HPDE6-E6E7 (cell line): Measurements from ENCODE around the gene P2RY2.
"Not testable (repeated sequence)": the region's sequence is repeated elsewhere in the genome, so short reads cannot be mapped to it uniquely, and the experiment has no call there.

Source experiments
- DNase-seq: peaks from one replicate; pipeline ENCODE4 v3.0.0; 2011; ENCODE audit warnings: missing footprints; ENCODE audit errors: extremely low spot score

The P2RY2 gene

DNA sequence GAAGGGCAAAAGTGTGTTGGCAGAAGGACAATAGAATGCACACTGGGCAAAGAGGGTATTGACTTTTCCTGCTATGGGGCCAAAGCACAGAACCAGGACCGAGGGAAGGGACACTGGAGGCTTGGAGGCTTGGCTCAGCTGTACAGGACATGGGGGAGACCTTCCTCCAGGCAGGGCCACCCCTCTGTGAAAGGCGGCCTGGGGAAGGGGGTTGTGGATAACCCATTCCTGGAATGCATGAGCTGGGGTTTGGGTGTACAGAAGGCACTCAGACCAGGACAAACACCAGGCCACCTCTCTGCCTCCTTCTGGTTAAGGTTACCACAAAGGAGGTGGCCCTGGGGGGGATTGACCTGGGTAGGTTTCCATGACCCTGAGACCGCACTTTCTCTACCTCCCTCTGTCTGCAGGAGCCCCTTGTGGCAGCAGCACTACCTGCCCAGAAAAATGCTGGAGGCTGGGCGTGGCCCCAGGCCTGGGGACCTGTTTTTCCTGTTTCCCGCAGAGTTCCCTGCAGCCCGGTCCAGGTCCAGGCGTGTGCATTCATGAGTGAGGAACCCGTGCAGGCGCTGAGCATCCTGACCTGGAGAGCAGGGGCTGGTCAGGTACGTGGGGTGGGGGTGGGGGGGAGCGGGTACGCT lies 9.6 kb downstream of the P2RY2 start:
- DNase-seq = peak; percentile 93

DNA sequence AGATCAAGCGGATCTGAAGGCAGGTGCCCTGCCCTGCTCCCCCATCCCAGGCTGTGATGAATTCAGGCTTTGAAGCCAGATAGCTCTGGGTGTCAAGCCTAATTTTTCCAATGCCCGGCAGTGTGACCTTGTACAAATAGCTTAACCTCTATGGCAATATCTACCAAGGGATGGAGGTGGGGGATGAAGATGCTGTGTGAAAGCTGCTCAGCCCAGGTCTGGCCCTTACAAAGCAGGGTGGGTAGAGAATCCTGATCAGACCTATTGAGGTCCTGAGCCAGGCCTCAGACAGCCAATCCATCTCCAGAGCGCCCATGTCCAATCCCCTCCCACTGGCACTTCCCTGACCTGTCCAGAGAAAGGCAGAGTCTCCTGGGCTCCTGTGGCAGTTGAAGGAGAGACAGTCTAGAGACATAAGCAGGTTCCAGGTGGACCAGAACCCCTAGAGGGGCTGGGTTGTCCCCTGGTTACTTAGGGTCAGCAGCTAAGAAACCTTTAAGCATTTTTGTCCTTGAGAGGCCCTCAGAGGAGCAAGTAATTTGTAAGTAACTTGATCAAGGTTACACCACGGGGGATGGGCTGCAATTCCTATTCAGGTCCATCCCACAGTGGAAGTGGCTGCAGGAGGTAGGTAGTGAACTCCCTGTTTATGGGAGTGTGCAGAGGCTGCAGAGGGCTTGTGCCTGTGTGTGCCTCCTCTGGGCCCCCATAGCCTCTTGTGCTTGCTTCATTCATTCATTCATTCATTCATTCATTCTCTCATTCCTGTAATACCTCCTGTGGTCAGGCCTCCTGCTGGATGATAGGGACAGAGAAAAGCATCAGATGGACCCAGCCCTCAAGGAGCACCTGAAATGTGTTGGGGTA lies 10.4 kb downstream of the P2RY2 start:
- DNase-seq = no peak

DNA sequence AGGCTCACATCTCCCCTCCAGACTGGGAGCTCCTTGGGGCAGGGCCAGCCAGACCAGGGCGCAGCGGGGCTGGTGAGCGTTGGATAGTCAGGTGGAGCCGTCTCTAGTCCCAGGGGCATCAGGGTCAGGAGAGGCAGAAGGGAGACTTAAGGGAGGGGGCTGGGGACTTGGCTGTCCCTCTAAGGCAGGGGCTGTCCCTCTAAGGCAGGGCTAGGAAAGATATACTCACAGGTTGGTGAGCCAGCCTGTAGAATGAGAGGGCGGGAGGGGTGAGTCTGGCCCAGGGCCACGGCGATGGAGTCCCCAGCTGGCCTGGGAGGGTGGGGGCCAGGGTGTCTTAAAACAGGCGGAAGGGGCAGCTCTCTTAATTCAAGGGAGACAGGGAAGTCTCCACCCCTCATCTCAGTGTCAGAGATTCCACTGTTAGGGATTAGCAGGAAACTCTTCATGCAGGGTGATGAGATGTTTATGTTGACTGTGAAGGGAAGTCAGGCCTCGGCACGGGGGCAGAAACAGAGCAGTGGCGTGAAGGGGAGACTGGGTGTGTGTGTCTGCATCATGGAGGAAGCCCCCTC lies 11.3 kb downstream of the P2RY2 start:
- DNase-seq = no peak

DNA sequence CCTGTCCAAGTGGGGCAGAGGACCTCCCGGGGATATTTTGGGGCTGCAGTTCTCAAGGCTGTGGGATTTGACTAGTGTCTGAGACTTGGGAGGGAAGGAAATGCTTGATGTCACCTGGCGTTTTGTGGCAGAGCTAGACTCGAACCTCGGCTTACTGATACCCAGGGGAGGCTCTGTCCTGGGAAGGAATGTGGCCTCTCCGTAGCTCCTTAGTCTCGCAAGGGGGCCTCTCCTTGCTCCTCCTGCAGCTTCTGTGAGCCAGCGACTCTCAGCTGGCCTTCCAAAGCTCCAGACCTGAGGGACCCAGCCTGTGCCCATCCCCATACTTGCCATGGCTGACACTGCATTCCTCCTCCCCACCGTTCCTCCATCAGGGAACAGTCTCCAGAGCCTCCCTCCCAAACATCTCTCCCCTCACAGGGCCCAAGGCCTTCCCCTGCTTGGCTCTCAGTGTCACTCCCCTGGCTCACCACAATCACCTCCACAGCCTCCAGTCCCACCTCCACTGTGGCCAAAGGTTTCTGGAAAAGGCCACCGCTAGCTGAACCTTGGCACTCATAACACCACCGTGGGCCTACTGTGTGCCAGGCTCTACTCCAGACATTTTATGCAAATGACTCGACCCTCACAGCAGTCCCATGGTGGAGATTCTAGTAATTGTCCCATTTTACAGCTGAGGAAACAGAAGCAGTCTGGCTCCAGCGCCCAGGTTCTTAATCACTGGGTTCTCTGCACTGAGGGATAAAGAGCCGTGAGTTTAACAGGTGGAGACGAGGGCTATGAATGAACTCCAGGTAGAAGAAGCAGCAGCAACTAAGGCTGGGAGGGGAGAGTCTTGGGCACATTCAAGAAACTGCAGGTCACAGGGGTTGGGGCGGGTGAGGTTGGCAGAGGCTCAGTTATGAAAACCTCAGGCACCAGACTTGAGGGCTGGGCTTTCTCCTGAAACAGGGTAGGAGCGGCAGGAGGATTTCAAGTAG lies 12.1 kb downstream of the P2RY2 start:
- DNase-seq = no peak

DNA sequence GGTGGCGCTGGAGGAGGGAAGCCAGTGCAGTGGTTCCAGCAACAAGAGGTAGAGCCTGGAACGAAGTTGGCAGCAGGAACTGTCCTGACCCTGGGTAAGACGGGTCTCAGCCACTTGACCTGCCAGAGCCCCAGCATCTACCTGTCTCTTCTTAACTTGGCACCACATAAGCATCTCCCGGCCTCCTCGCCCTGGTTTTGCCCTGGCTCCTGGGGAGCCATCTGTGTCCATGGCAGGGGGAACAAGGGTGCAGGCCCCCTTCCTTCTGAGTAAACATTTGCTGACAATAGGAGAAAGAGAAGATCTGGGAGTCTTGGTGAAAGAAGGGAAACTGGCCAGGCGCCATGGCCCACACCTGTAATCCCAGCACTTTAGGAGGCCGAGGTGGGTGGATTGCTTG lies 12.8 kb downstream of the P2RY2 start:
- no peak for DNase-seq

DNA sequence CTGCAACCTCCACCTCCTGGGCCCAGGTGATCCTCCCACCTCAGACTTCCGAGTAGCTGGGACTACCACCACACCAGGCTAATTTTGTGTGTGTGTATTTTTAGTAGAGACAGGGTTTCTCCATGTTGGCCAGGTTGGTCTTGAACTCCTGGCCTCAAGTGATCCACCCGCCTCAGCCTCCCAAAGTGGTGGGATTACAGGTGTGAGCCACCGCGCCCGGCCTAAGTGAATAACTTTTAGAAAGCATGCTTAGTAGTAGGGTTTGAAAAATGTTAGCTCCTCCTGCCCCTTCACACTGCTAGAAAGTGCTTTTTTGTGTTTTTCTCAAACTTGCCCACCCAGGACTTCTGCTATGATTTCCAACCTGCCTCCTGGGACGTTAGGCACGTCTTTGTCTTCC lies 14.4 kb downstream of the P2RY2 start:
- DNase-seq = not testable (repeated sequence)

DNA sequence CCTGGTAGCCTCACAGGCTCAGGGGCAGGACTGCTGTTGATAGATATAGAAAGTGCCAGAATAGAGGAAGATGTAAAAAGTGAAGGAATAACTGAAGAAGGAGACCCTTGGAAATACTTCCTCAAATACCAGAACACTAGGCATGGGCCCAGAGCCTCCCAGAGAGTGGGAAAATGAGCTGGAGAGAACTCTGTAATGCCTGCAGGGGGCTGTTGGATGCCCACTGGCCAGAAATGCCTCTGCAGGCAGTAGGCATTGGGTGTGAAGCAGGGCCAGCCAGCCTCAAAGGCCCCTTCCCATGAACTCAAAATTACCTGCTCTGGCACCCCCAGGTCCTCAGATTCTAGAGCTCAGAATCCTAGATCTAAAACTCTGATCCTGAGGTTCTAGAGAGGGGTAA lies 15.1 kb downstream of the P2RY2 start:
- DNase-seq = no peak

DNA sequence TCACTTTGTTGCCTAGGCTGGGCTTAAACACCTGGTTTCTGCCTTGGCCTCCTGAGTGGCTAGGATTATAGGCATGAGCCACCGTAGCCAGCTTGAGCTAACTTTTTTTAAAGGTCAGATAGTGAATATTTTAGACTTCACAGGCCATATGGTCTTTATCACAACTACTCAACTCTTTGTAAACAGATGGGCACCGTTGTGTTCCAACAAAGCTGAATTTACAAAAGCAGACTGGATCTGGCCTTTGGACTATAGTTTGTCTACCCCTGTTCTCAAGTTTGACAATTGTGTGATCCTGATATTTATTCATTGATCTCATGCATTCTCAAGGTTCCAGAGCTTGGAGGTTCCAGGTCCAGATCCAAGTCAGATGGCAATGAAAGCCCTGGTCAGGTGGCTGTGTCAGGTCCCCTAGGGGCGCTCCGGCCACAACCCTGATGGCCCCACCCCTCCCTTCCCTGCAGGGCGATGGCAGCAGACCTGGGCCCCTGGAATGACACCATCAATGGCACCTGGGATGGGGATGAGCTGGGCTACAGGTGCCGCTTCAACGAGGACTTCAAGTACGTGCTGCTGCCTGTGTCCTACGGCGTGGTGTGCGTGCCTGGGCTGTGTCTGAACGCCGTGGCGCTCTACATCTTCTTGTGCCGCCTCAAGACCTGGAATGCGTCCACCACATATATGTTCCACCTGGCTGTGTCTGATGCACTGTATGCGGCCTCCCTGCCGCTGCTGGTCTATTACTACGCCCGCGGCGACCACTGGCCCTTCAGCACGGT lies 15.8 kb downstream of the P2RY2 start:
- no peak for DNase-seq

DNA sequence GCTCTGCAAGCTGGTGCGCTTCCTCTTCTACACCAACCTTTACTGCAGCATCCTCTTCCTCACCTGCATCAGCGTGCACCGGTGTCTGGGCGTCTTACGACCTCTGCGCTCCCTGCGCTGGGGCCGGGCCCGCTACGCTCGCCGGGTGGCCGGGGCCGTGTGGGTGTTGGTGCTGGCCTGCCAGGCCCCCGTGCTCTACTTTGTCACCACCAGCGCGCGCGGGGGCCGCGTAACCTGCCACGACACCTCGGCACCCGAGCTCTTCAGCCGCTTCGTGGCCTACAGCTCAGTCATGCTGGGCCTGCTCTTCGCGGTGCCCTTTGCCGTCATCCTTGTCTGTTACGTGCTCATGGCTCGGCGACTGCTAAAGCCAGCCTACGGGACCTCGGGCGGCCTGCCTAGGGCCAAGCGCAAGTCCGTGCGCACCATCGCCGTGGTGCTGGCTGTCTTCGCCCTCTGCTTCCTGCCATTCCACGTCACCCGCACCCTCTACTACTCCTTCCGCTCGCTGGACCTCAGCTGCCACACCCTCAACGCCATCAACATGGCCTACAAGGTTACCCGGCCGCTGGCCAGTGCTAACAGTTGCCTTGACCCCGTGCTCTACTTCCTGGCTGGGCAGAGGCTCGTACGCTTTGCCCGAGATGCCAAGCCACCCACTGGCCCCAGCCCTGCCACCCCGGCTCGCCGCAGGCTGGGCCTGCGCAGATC lies 16.5 kb downstream of the P2RY2 start:
- DNase-seq = no peak

DNA sequence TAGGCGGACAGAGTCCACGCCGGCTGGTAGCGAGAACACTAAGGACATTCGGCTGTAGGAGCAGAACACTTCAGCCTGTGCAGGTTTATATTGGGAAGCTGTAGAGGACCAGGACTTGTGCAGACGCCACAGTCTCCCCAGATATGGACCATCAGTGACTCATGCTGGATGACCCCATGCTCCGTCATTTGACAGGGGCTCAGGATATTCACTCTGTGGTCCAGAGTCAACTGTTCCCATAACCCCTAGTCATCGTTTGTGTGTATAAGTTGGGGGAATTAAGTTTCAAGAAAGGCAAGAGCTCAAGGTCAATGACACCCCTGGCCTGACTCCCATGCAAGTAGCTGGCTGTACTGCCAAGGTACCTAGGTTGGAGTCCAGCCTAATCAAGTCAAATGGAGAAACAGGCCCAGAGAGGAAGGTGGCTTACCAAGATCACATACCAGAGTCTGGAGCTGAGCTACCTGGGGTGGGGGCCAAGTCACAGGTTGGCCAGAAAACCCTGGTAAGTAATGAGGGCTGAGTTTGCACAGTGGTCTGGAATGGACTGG lies 17.2 kb downstream of the P2RY2 start:
- no peak for DNase-seq

DNA sequence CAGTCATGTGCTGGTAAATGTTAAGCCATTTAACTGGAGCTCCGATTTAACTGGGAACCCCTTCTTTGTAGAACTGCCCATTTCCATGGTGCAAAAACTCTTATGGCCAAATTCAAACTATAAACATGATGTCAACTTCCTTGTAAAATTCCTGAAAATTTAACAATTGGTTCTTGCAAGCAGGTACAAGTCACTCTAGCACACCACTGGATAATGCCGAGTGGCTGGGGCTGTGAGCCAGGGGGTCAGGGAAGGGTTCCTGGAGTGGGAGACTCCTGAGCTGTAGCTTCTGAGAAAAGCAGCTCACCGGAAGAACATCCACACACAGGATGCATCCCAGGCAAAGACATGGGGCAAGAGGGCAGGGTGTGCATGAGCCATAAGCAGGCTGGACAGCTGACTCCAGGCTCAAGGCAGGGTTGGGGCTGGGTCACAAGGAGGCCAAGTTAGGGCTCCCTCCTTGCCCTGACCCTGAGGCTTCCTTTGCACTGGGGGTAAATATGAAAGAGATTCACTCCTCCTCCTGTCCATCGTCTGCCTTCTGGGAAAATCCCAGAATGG lies 18.2 kb downstream of the P2RY2 start:
- DNase-seq = no peak

DNA sequence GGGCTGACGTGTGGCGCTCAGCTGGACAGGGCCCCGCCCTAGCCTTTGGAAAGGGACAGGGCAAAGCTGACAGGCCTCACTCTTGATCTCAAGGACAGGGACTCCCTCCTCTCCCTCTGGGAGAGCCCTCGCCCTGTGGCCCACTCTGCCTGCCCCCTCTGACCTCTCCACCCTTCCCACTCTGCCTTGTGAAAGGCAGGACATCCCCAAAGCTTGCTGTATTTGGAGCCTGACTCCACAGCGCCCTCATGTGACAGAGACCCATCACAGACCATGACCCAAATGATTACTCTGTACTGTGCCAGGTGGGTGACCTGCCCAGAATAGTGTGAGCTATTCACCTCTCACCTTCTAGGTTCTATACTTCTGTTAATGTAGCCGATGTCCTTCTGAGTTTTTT lies 18.8 kb downstream of the P2RY2 start:
- DNase-seq = peak; percentile 51

DNA sequence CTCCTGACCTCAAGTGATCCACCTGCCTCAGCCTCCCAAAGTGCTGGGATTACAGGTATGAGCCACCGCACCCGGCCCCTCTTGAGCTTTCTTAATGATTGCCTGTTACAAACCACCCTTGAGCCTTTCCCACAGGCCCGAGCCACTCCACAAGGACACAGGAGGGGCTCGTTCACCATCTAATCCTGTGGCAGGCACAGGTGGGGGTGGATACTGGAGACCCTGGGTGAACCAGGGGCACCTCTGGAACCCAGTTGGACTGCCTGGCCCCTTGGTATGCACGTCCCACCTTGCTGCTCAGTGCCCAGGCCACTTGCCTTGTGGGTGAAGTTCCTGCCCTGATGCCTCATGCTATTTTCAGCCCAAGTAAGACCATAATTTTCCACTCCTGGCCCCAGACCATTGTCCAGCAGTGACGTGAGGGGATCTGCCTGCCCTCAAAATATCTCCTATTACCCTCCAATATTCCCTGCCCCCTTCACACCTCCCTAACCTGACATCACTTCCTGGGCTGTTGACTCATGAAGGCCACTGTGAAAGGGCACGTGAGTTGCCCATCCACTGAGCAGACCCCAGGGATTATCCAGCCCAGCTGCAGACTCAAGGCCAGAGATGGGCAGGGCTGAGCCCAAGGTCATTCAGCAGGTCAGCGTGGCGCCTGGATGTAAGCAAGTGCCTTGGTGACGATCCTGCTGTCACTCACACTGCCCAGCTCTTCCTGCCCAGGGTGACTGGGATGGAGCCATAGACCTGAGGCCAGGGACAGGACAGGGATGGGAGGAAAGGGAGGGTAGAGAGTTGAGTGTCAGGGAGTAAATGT lies 19.6 kb downstream of the P2RY2 start:
- no peak for DNase-seq

DNA sequence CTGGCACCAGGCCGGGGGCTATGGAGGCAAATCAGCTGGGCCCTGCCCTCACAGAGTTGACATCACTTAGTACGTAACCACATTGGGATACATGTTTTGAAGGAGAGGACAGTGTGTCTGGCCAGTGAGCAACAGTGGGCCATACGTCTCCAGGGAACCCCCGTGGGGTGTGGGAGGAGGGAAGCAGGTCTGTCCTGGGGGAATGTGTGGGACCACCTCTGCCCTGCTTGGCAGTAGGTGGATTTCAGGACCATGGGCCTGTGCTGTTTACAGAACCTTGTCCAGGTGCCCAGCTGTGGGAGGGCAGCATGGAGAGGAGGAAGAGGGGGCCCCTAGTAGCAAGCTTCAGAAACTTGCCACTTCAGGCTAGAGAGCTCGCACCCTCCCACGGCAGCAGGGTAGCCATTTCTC lies 21.0 kb downstream of the P2RY2 start:
- DNase-seq = no peak

DNA sequence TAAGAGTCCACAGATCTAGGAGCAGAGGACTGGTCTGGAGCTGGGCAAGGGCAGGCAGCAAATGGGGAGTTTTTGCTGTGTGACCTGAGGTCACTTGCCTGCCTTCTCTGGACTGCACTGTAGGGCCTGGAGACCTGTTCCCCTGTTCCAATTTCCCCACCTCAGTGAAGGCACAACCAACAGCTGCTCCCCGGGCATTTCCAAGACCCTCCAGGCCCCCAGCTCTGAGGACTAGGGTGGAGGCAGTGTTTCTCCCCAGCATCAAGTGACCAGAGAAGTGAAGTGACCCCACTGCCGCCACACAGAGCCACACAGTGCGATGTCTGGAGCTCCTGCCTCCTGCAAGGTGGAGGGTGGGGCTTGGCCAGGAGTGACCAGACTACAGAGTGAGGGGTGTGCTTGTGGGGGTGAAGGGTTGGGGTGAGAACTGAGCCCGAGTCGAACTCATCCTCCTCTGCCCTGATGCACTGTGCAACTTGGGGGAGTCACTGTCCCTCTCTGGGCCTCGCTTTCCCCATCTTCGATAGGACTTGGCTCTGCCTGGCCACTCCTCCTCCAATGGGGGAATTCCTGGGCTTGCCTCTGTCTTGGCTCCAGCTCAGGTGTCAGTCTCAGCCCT lies 21.6 kb downstream of the P2RY2 start:
- DNase-seq = no peak

DNA sequence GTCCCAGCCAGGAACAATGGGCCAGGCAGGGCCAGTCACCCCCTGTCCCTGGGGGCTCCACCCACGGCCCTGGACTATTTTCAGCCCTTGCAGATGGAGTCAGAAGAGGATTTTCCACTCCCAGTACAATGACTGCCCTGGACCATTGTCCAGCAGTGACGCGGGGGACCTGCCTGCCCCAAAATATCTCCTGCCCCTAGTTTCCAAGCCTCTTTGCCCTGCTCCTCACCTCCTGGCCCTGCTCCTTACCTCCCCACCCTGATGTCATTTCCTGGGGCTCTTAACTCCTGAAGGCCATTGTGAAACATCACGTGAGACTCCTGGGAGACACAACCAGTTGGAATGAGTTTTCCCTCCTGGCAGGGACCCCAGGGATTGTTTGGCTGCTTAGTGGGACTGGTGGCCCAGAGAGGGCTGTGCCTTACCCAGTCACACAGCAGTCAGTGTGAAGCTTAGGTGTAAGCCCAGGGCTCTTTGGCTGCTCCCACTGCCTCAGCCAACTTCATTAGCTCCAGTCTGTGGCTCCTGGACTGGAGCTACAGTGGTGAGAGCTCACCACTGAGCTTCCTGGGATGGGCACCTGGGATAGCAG lies 22.2 kb downstream of the P2RY2 start:
- no peak for DNase-seq

DNA sequence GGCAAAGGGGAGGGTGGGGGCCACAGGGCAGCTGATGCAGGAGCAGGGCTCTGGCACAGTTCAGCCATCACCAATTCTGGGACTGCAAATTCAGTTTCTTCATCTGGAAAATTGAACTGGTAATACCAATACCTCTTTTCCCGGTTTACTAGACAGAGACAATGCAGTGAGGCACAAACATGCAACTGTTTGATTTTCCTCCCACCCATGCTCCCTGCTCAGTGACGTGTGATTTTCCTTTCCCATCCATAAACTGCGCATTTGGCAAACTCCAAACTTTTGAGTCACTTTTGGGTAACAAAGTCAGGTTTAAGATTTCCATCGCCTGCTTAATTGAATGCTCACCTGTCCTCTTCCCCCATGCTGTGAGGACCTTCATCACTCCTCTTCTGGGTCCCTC lies 23.2 kb downstream of the P2RY2 start:
- no peak for DNase-seq
